ENCODE data around the gene LIME1.

Gene LIME1

DNA sequence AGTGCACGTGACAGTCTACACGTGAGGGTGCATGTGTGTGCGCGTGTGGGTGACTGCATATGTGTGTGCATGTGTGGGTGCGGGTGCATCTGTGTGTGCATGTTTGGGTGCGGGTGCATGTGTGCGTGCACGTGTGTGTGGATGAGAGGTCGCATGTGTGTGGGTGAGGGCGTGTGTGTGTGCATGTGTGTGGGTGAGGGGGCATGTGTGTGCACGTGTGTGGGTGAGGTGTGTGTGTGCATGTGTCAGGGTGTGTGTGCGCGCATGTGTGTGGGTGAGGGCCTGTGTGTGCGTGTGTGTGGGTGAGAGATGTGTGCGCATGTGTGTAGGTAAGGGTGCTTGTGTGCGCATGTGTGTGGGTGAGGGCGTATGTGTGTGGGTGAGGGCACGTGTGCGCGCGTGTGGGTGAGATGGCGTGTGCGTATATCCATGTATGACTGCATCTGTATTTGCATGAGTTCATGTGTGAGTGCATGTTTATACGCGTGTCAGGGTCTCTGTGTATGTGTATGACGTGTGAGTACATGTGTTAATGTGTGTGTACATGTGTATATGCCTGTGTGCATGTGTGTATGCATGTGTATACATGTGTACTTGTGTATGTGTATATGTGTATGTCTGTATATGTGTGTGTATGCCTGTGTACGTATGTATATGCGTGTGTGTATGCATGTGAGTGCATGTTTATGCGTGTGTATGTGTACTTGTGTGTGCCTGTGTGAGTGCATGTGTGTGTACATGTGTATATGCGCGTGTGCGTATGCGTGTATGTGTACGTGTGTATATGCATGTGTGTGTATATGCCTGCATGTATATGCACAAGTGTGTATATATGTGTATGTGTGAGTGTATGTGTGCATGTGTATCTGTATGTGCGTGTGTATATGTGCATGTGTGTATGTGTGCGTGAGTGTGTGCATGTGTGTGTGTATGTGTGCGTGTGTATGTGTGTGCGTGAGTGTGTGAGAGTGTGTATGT, 4.1 kb upstream of the LIME1 start:
- TF ChIP-seq CTCF (IDR thresholded peaks at IDR 0.05): no peak

DNA sequence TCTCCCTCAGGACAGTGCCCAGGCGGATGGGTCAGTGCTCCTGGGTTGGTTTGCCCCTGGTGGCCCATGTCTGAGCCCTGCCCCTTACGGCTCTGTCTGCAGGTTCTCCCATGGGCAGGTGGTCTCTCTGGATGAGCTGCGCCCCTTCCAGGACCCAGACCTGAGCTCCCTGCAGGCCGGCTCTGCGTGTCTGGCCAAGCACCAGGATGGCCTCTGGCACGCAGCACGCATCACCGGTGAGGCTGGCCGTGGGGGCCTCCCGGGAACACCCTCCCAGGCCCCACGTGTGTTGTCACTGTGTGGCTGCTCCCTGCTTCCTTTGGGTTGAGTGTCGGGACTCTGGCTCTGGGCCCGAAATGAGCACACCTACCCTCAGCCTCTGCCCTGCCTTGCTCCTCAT, 3.3 kb upstream of the LIME1 start:
- no peak for TF ChIP-seq CTCF (IDR thresholded peaks at IDR 0.05)

GRCh38 chr20:63733579-63734081, 2.8 kb upstream of the LIME1 start:
- TF ChIP-seq CTCF (IDR thresholded peaks at IDR 0.05): no peak

DNA sequence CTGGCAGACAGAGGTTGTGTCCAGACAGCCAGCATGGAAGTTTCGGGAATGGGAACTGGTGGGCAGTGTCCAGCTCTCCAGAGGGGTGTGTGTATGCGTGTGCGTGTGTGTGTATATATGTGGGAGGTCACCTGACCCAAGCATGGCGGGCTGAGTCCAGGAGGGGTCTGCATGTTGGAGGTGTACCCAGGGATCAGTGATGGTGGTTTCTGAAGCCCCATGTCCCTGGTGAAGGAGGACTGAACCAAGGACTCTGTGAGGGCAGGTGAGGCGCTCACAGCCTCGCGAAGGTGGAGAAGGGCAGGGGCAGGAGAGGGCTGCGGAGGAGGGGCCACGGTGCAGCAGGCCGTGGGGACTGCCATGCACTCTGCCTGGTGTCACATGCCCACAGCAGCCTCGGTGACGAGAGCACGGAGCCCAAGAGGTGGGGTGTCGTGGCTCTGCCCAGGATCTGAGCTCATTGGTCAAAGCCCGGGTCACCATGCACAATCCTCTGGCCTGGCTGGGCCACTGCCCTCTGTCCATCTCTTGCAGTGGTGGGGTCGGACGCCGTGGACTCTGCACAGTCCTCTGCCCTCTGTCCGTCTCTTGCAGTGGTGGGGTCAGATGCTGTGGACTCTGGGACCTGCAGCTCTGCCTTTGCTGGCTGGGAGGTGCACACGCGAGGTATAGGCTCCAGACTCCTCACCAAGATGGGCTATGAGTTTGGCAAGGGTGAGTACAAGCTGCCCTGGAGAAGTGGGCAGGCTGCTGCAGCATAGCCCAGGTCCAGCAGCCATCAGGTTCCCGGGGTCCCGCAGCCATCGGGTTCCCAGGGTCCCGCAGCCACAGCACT, 2.1 kb upstream of the LIME1 start:
- TF ChIP-seq CTCF (IDR thresholded peaks at IDR 0.05): no peak

DNA sequence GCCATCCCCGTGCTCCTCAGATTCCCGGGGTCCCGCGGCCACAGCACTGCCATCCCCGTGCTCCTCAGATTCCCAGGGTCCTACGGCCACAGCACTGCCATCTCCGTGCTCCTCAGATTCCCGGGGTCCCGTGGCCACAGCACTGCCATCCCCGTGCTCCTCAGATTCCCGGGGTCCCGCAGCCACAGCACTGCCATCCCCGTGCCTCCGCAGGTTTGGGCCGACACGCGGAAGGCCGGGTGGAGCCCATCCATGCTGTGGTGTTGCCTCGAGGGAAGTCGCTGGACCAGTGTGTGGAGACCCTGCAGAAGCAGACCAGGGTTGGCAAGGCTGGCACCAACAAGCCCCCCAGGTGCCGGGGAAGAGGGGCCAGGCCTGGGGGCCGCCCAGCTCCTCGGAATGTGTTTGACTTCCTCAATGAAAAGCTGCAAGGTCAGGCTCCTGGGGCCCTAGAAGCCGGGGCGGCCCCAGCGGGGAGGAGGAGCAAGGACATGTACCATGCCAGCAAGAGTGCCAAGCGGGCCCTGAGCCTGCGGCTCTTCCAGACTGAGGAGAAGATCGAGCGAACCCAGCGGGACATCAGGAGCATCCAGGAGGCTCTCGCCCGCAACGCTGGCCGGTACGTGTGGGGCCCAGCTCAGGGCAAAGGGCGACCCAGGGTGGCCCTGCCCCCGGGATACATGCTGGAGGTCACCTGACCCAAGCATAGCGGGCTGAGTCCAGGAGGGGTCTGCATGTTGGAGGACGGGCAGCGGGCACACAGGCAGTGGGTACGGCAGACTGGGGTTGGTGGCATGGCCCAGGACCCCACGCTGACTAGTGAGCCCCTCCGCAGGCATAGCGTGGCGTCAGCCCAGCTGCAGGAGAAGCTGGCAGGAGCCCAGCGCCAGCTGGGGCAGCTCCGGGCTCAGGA, 1.3 kb upstream of the LIME1 start:
- no peak for TF ChIP-seq CTCF (IDR thresholded peaks at IDR 0.05)

DNA sequence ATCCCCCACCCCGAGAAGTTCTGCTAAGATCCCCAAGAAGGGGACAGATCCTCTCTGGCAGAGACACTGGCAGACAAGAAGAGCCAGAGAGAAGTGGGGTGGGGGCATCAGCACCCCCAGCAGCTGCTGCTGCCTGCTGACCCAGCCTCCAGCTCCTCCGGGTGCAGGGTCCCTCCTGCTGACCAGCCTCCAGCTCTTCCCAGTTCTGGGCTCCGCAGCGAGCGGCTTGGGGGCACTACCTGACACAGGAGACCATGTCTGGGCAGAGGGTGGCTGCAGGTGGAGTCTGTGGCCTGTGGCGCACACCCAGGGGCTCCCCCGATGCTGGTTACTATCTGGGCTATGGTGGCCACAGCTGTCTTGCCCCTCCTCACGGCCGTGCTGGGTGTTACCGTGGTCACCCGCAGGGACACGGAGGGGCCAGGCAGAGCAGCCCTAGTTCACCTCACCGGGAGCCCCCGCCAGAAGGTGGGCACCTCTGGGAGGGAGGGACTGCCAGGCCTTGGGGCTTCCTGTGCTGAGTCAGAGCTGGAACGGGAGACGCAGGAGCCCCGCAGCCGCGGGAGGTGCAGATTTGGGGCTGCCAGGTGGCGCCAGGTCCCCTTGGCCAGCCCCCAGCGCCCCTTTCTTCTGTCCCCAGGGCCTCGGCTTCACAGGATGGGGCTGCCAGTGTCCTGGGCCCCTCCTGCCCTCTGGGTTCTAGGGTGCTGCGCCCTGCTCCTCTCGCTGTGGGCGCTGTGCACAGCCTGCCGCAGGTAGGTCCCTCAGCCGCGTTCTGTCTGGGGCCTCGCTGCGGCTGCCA, 630 bp downstream of the LIME1 start:
- no peak for TF ChIP-seq CTCF (IDR thresholded peaks at IDR 0.05)

Measured in LNCAP (cell line).